ENCODE results near the gene DEAF1.

DNA sequence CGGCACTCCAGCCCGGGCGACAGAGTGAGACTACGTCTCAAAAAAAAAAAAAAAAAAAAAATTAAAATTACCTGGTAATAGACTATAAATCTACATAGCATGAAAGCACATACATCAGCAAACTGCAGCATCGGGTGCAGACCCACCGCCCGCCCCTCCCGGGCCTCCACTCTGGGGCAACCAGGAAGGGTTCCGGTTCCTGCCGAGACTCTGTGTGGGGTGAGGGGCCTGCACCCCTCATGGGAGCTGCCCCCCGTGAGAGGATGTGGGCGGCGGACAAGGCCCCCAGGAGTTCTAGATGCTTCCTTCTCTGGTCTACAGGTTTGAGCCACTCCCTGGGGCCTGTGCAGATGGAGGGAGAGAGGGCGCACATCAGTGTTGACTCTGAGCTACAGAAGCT, 48.8 kb downstream of the DEAF1 start:
- TF ChIP-seq, protein P1, sequence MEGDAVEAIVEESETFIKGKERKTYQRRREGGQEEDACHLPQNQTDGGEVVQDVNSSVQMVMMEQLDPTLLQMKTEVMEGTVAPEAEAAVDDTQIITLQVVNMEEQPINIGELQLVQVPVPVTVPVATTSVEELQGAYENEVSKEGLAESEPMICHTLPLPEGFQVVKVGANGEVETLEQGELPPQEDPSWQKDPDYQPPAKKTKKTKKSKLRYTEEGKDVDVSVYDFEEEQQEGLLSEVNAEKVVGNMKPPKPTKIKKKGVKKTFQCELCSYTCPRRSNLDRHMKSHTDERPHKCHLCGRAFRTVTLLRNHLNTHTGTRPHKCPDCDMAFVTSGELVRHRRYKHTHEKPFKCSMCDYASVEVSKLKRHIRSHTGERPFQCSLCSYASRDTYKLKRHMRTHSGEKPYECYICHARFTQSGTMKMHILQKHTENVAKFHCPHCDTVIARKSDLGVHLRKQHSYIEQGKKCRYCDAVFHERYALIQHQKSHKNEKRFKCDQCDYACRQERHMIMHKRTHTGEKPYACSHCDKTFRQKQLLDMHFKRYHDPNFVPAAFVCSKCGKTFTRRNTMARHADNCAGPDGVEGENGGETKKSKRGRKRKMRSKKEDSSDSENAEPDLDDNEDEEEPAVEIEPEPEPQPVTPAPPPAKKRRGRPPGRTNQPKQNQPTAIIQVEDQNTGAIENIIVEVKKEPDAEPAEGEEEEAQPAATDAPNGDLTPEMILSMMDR (IDR thresholded peaks at IDR 0.05), result no peak
- TF ChIP-seq POLR2A (IDR thresholded peaks at IDR 0.05) (no peak), EP300 (IDR thresholded peaks at IDR 0.05) (no peak)
